Mesendoderm (in vitro differentiated cells): ENCODE data around the gene C3orf22.

Source experiments
- DNase-seq: peaks from one replicate; pipeline ENCODE4 v3.0.0; 2013
- H2AK5ac ChIP-seq: 2 replicates; pipeline ENCODE4 v1.6.1; 2013; ENCODE audit warnings: low read length, inconsistent platforms
- H2BK120ac ChIP-seq: 2 replicates; pipeline ENCODE4 v1.6.1; 2013; ENCODE audit warnings: low read depth, mild to moderate bottlenecking, low read length, moderate library complexity, mixed read lengths
- H2BK15ac ChIP-seq: replicated peaks from 2 replicates; pipeline ENCODE4 v1.6.1; 2013; ENCODE audit warnings: low read depth, mild to moderate bottlenecking, moderate library complexity
- H2BK5ac ChIP-seq: 2 replicates; pipeline ENCODE4 v1.6.1; 2013; ENCODE audit warnings: low read length, inconsistent platforms
- H3K18ac ChIP-seq: 2 replicates; pipeline ENCODE4 v1.6.1; 2013; ENCODE audit warnings: mild to moderate bottlenecking, low read length, mixed read lengths
- H3K23ac ChIP-seq: one replicate; pipeline ENCODE4 v1.6.1; 2013; ENCODE audit warnings: low read length
- H3K27ac ChIP-seq: 2 replicates; pipeline ENCODE4 v1.5.1; 2013; ENCODE audit warnings: low read depth, mild to moderate bottlenecking, inconsistent platforms, low read length, moderate library complexity
- H3K27me3 ChIP-seq: 2 replicates; pipeline ENCODE4 v1.6.1; 2013; ENCODE audit warnings: low read length, control low read depth, mild to moderate bottlenecking, inconsistent platforms; ENCODE audit not compliant: insufficient read depth, poor library complexity
- H3K36me3 ChIP-seq: 2 replicates; pipeline ENCODE4 v1.6.1; 2013; ENCODE audit warnings: low read length, inconsistent platforms; ENCODE audit not compliant: control insufficient read depth, insufficient read depth
- H3K4ac ChIP-seq: one replicate; pipeline ENCODE4 v1.6.1; 2013; ENCODE audit warnings: low read depth, mild to moderate bottlenecking, low read length, moderate library complexity
- H3K4me1 ChIP-seq: 2 replicates; pipeline ENCODE4 v1.6.1; 2013; ENCODE audit warnings: low read depth, low read length, inconsistent platforms; ENCODE audit not compliant: control insufficient read depth
- H3K4me2 ChIP-seq: 2 replicates; pipeline ENCODE4 v1.6.1; 2013; ENCODE audit warnings: low read length
- H3K4me3 ChIP-seq: 2 replicates; pipeline ENCODE4 v1.5.1; 2013; ENCODE audit warnings: mild to moderate bottlenecking, low read length
- H3K56ac ChIP-seq: one replicate; pipeline ENCODE4 v1.6.1; 2013; ENCODE audit warnings: low read length
- H3K79me1 ChIP-seq: 2 replicates; pipeline ENCODE4 v1.6.1; 2013; ENCODE audit warnings: low read length, inconsistent platforms
- H3K79me2 ChIP-seq: 2 replicates; pipeline ENCODE4 v1.6.1; 2013; ENCODE audit warnings: mild to moderate bottlenecking, low read length; ENCODE audit not compliant: control insufficient read depth, insufficient read depth
- H3K9ac ChIP-seq: 2 replicates; pipeline ENCODE4 v1.6.1; 2013; ENCODE audit warnings: low read length, inconsistent platforms
- H4K5ac ChIP-seq: one replicate; pipeline ENCODE4 v1.6.1; 2013; ENCODE audit warnings: low read length
- H4K8ac ChIP-seq: one replicate; pipeline ENCODE4 v1.6.1; 2013; ENCODE audit warnings: low read depth, mild to moderate bottlenecking, control low read depth, low read length, moderate library complexity
- WGBS: extraction: QIAGEN DNeasy Blood & Tissue Kit; methylation state at CpG from one replicate; pipeline ENCODE4 v1.1.7; 2013; ENCODE audit warnings: low lambda C conversion rate, missing lambda C conversion rate; ENCODE audit not compliant: insufficient coverage; ENCODE audit errors: extremely low coverage; 5-methylcytosine and 5-hydroxymethylcytosine counted together

C3orf22 gene

GRCh38 chr3:126539558-126540250 lies 19.0 kb downstream of the C3orf22 start:
- no peak overlapping the region for H4K8ac ChIP-seq
- H3K27ac ChIP-seq: no peak overlapping the region
- H3K9ac ChIP-seq: no peak overlapping the region
- H3K79me2 ChIP-seq: no peaks in the 10 kb centered on the region
- no CpG with 5 or more reads among the region's 10 CpGs for WGBS
- no peak overlapping the region for H4K5ac ChIP-seq
- no peak overlapping the region for H3K4me3 ChIP-seq
- no peak overlapping the region for H3K4ac ChIP-seq
- H3K56ac ChIP-seq: no peak overlapping the region
- no peaks in the 10 kb centered on the region for H3K36me3 ChIP-seq
- H3K4me1 ChIP-seq: no peaks in the 10 kb centered on the region
- H2BK15ac ChIP-seq: no peak overlapping the region
- H3K79me1 ChIP-seq: no peaks in the 10 kb centered on the region
- no peak overlapping the region for H3K4me2 ChIP-seq
- H3K18ac ChIP-seq: no peak overlapping the region
- H3K23ac ChIP-seq: no peak overlapping the region
- no peak overlapping the region for H2AK5ac ChIP-seq
- H2BK120ac ChIP-seq: no peak overlapping the region
- no peak overlapping the region for H2BK5ac ChIP-seq
- DNase-seq: no peak
- H3K27me3 ChIP-seq: no peaks in the 10 kb centered on the region

GRCh38 chr3:126538966-126539365 lies 19.8 kb downstream of the C3orf22 start:
- Histone ChIP-seq H3K4me3 (no peak overlapping the region), H3K4me1 (no peaks in the 10 kb centered on the region), H3K56ac (no peak overlapping the region), H2BK15ac (no peak overlapping the region), H3K27ac (no peak overlapping the region), H3K4ac (no peak overlapping the region), H3K9ac (no peak overlapping the region), H4K8ac (no peak overlapping the region), H3K23ac (no peak overlapping the region), H3K36me3 (no peaks in the 10 kb centered on the region), H3K4me2 (no peak overlapping the region), H4K5ac (no peak overlapping the region), H3K27me3 (no peaks in the 10 kb centered on the region), H2AK5ac (no peak overlapping the region), H2BK120ac (no peak overlapping the region), H3K79me2 (no peaks in the 10 kb centered on the region), H2BK5ac (no peak overlapping the region), H3K18ac (no peak overlapping the region), H3K79me1 (no peaks in the 10 kb centered on the region)
- DNase-seq: no peak
- no CpG with 5 or more reads among the region's 5 CpGs for WGBS

- Histone ChIP-seq H3K23ac (no peak overlapping the region), H3K27ac (no peak overlapping the region), H2BK120ac (no peak overlapping the region), H4K5ac (no peak overlapping the region), H3K4ac (no peak overlapping the region), H3K4me1 (no peaks in the 10 kb centered on the region), H3K18ac (no peak overlapping the region), H3K4me2 (no peak overlapping the region), H3K79me1 (no peaks in the 10 kb centered on the region), H2BK15ac (no peak overlapping the region), H2BK5ac (no peak overlapping the region), H3K79me2 (no peaks in the 10 kb centered on the region), H3K9ac (no peak overlapping the region), H3K36me3 (no peaks in the 10 kb centered on the region), H3K27me3 (no peaks in the 10 kb centered on the region), H3K56ac (no peak overlapping the region), H4K8ac (no peak overlapping the region), H2AK5ac (no peak overlapping the region), H3K4me3 (no peak overlapping the region)
- no peak for DNase-seq
- no CpG with 5 or more reads among the region's 9 CpGs for WGBS
Observed at GRCh38 chr3:126538316-126538715, 20.4 kb downstream of the C3orf22 start.

GRCh38 chr3:126537730-126538281 lies 20.9 kb downstream of the C3orf22 start:
- H3K79me1 ChIP-seq: no peaks in the 10 kb centered on the region
- H3K4me3 ChIP-seq: no peak overlapping the region
- no peaks in the 10 kb centered on the region for H3K79me2 ChIP-seq
- no peak overlapping the region for H2BK120ac ChIP-seq
- no peak overlapping the region for H3K4me2 ChIP-seq
- no peak overlapping the region for H2AK5ac ChIP-seq
- no peak overlapping the region for H2BK15ac ChIP-seq
- H3K9ac ChIP-seq: no peak overlapping the region
- H4K8ac ChIP-seq: no peak overlapping the region
- H2BK5ac ChIP-seq: no peak overlapping the region
- no peaks in the 10 kb centered on the region for H3K27me3 ChIP-seq
- H3K4ac ChIP-seq: no peak overlapping the region
- no peak overlapping the region for H3K27ac ChIP-seq
- no peak overlapping the region for H3K56ac ChIP-seq
- H3K36me3 ChIP-seq: no peaks in the 10 kb centered on the region
- no CpG with 5 or more reads among the region's 10 CpGs for WGBS
- no peak for DNase-seq
- H3K23ac ChIP-seq: no peak overlapping the region
- H3K18ac ChIP-seq: no peak overlapping the region
- H3K4me1 ChIP-seq: no peaks in the 10 kb centered on the region
- H4K5ac ChIP-seq: no peak overlapping the region

GRCh38 chr3:126537116-126537729 lies 21.5 kb downstream of the C3orf22 start:
- no peak overlapping the region for H3K18ac ChIP-seq
- no peak overlapping the region for H3K9ac ChIP-seq
- no peak overlapping the region for H4K5ac ChIP-seq
- no peaks in the 10 kb centered on the region for H3K36me3 ChIP-seq
- no peak overlapping the region for H3K4me3 ChIP-seq
- no peak overlapping the region for H3K27ac ChIP-seq
- no peaks in the 10 kb centered on the region for H3K79me2 ChIP-seq
- H3K4ac ChIP-seq: no peak overlapping the region
- no peak overlapping the region for H3K56ac ChIP-seq
- no CpG with 5 or more reads among the region's 9 CpGs for WGBS
- H2BK5ac ChIP-seq: no peak overlapping the region
- H3K27me3 ChIP-seq: no peaks in the 10 kb centered on the region
- no peak overlapping the region for H3K23ac ChIP-seq
- no peak overlapping the region for H4K8ac ChIP-seq
- H3K4me2 ChIP-seq: no peak overlapping the region
- no peak overlapping the region for H2BK120ac ChIP-seq
- no peaks in the 10 kb centered on the region for H3K79me1 ChIP-seq
- H2BK15ac ChIP-seq: no peak overlapping the region
- H2AK5ac ChIP-seq: no peak overlapping the region
- H3K4me1 ChIP-seq: no peaks in the 10 kb centered on the region
- DNase-seq: no peak
